Measurements from ENCODE around the gene FKBP15.

- TF ChIP-seq CTCF (IDR thresholded peaks at IDR 0.05; ENCODE audit: extremely low read depth in 1 of 2, insufficient read depth in 1 of 2, low read depth in 1 of 2, low read length in 2 of 2), result no peak
- no peak for TF ChIP-seq JUN (IDR thresholded peaks at IDR 0.05; ENCODE audit: borderline replicate concordance, insufficient read depth, insufficient read length, low read depth)
- TF ChIP-seq, protein P1, sequence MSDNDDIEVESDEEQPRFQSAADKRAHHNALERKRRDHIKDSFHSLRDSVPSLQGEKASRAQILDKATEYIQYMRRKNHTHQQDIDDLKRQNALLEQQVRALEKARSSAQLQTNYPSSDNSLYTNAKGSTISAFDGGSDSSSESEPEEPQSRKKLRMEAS (IDR thresholded peaks at IDR 0.05; ENCODE audit: insufficient read depth, insufficient read length), result peak; percentile 54
- TF ChIP-seq EZH2 (IDR thresholded peaks at IDR 0.05; ENCODE audit: borderline replicate concordance, low read depth, low read length, severe bottlenecking), result no peak
- TF ChIP-seq POLR2A (IDR thresholded peaks at IDR 0.05; ENCODE audit: low read depth, low read length), result peak; percentile 75
- TF ChIP-seq POLR2AphosphoS5 (IDR thresholded peaks at IDR 0.05; ENCODE audit: insufficient read depth, low read depth, low read length), result peak; percentile 51
- TF ChIP-seq FOS (IDR thresholded peaks at IDR 0.05; ENCODE audit: borderline replicate concordance, insufficient read depth, low read length), result peak; percentile 16
Observed at GRCh38 chr9:113221003-113221799, at the start of gene FKBP15, which contains the start of gene SLC31A1.

All from endothelial cell of umbilical vein (primary cell).